Activated CD8-positive, alpha-beta memory T cell treated with anti-CD3 and anti-CD28 coated beads, Interleukin-2, amount 50 U/mL, for 1 hour (primary cell): ENCODE results near the gene AMBP.

Experiments used
- DNase-seq: peaks from one replicate; pipeline ENCODE4 v3.0.0-alpha.2; 2020; ENCODE audit errors: extremely low read depth

AMBP gene

GRCh38 chr9:114031948-114032840 is 45.9 kb downstream of the AMBP start:
- DNase-seq, result no peak

GRCh38 chr9:114031037-114031630 is 47.0 kb downstream of the AMBP start:
- no peak for DNase-seq

- no peak for DNase-seq
Measured at GRCh38 chr9:114030364-114030763, 47.7 kb downstream of the AMBP start.

GRCh38 chr9:114029311-114030170 is 48.6 kb downstream of the AMBP start:
- no peak for DNase-seq

- no peak for DNase-seq
Measured at GRCh38 chr9:114028646-114029045, 49.5 kb downstream of the AMBP start.

- DNase-seq, result no peak
Measured at GRCh38 chr9:114027863-114028465, 50.1 kb downstream of the AMBP start.

- DNase-seq, result no peak
Measured at GRCh38 chr9:114027159-114027862, 50.8 kb downstream of the AMBP start.

GRCh38 chr9:114026335-114026734 is 51.8 kb downstream of the AMBP start:
- no peak for DNase-seq

GRCh38 chr9:114025760-114026159 is 52.3 kb downstream of the AMBP start:
- no peak for DNase-seq

GRCh38 chr9:114025196-114025753 is 52.8 kb downstream of the AMBP start:
- no peak for DNase-seq

GRCh38 chr9:114023961-114024360 is 54.1 kb downstream of the AMBP start:
- no peak for DNase-seq

- DNase-seq, result no peak
Measured at GRCh38 chr9:114021578-114021977, 56.5 kb downstream of the AMBP start.

- DNase-seq, result no peak
Measured at GRCh38 chr9:114017741-114018715, 60.1 kb downstream of the AMBP start.

- no peak for DNase-seq
Measured at GRCh38 chr9:114016629-114017423, 61.3 kb downstream of the AMBP start.

GRCh38 chr9:114016101-114016500 is 62.0 kb downstream of the AMBP start:
- no peak for DNase-seq

- no peak for DNase-seq
Measured at GRCh38 chr9:114015607-114016006, 62.5 kb downstream of the AMBP start.

- DNase-seq, result no peak
Measured at GRCh38 chr9:114014044-114014443, 64.1 kb downstream of the AMBP start.

GRCh38 chr9:114012126-114012525 is 66.0 kb downstream of the AMBP start:
- no peak for DNase-seq

- DNase-seq, result no peak
Measured at GRCh38 chr9:114011313-114011712, 66.8 kb downstream of the AMBP start.
